K562 (cell line): ENCODE measurements around the gene DDX54. TPM values are rescaled to one million over a fixed set of nuclear protein-coding genes. Genes with fewer than 3 reads are reported as not detected.
A peak's percentile ranks its signal among the peaks of the same experiment; 100 is the strongest.

Experiments used
- ETS2 ChIP-seq: IDR thresholded peaks from 2 replicates; pipeline ENCODE4 v1.6.1; 2016; ENCODE audit warnings: borderline replicate concordance, missing genetic modification characterization, mild to moderate bottlenecking, moderate library complexity, missing compliant biosample characterization; ENCODE audit not compliant: poor library complexity, severe bottlenecking
- NONO ChIP-seq, 2 experiments: fragments of 200-400 bp in 1 of 2; fragments of 450-650 bp in 1 of 2; formaldehyde crosslinking in 1 of 2; IDR thresholded peaks; 2 replicates each; pipeline ENCODE4 v1.6.1; 2017; ENCODE audit warnings: low read depth in 2 of 2, mild to moderate bottlenecking in 2 of 2, moderate library complexity in 2 of 2, low read length in 1 of 2
- SAFB2 ChIP-seq: fragments of 200-400 bp; formaldehyde crosslinking; IDR thresholded peaks from 2 replicates; pipeline ENCODE4 v1.6.1; 2018; ENCODE audit warnings: borderline replicate concordance, low read length, low read depth, moderate library complexity; ENCODE audit not compliant: severe bottlenecking
- SMAD1 ChIP-seq: fragments of 150-350 bp; IDR thresholded peaks from 2 replicates; pipeline ENCODE4 v1.6.1; 2014; ENCODE audit warnings: low read length, low read depth; ENCODE audit not compliant: partially characterized antibody
- SMAD3 ChIP-seq: fragments of 450-650 bp; formaldehyde crosslinking; conservative IDR thresholded peaks from 2 replicates; pipeline ENCODE4 v1.4.0; 2020; ENCODE audit warnings: mild to moderate bottlenecking
- TAF1 ChIP-seq: IDR thresholded peaks from 2 replicates; pipeline ENCODE4 v1.6.1; 2011; ENCODE audit warnings: mild to moderate bottlenecking, low read length, moderate library complexity; ENCODE audit not compliant: insufficient read depth, control insufficient read depth, severe bottlenecking; ENCODE audit errors: extremely low read depth
- THAP12 ChIP-seq: fragments of 250-450 bp; sonication (Bioruptor Pico); IDR thresholded peaks from 2 replicates; pipeline ENCODE4 v1.9.0; 2021; ENCODE audit warnings: mild to moderate bottlenecking, inconsistent platforms
- ZBED1 ChIP-seq: IDR thresholded peaks from 2 replicates; pipeline ENCODE4 v1.6.1; 2014
- ZNF77 ChIP-seq: fragments of 250-450 bp; sonication (Bioruptor Pico); IDR thresholded peaks from 2 replicates; pipeline ENCODE4 v1.5.0; 2020
- polyA plus RNA-seq, 8 experiments: library from polyadenylated mRNA; depleted of rRNA in 4 of 8; stranded (reverse) in 5 of 8; unstranded in 3 of 8; fragments of >200 nt; fragmentation: Nextera tagmentation in 2 of 8; fragmentation: Illumina TruSeq in 1 of 8; extraction: Ambion mirVana in 2 of 8; extraction: Trizol in 1 of 8; gene quantifications; 2 replicates each; pipeline versions ENCODE4 v1.2.1 to v1.2.3, GENCODE V29; 2011 to 2014; ENCODE audit warnings: inconsistent platforms in 1 of 8, missing spikeins in 1 of 8
- total RNA-seq, 7 experiments: library from RNA; depleted of rRNA in 6 of 7; stranded (reverse); fragments of >200 nt in 6 of 7; fragmentation: Illumina TruSeq in 2 of 7; extraction: Trizol in 2 of 7; gene quantifications; 2 replicates each; pipeline versions ENCODE4 v1.2.1 to v1.2.3, GENCODE V29; 2011 to 2021; ENCODE audit warnings: low replicate concordance in 1 of 7
- TF ChIP-seq, protein P1 (sequence below): fragments of 250-450 bp; sonication (Bioruptor Pico); IDR thresholded peaks from 2 replicates; pipeline ENCODE4 v1.8.0; 2021; ENCODE audit warnings: borderline replicate concordance, mild to moderate bottlenecking, moderate library complexity; ENCODE audit not compliant: poor library complexity, severe bottlenecking
- TF ChIP-seq, protein P2 (sequence below): fragments of 250-450 bp; sonication (Bioruptor Pico); IDR thresholded peaks from 2 replicates; pipeline ENCODE4 v1.8.0; 2022; ENCODE audit warnings: moderate library complexity, mild to moderate bottlenecking, inconsistent platforms
- TF ChIP-seq, protein P3 (sequence below): fragments of 450-650 bp; IDR thresholded peaks from 2 replicates; pipeline ENCODE4 v1.6.1; 2017; ENCODE audit warnings: mild to moderate bottlenecking, moderate library complexity
- TF ChIP-seq, protein P4 (sequence below): sonication (generic); formaldehyde crosslinking; IDR thresholded peaks from 2 replicates; pipeline ENCODE4 v1.8.0; 2023; ENCODE audit warnings: missing genetic modification reagents, mild to moderate bottlenecking, borderline replicate concordance

Gene DDX54
- total and polyA plus RNA-seq, 9 of the 15 experiments (the other 6 are each of a cell fraction or from before 2014, with no cell fraction given) = 1.4 to 135 (median 51.4) TPM

GRCh38 chr12:113152835-113153814 lies 32.2 kb downstream of the DDX54 start (continued):
- no peak for TF ChIP-seq NONO (IDR thresholded peaks at IDR 0.05; ENCODE audit: low read depth in 2 of 2, low read length in 1 of 2)
- TF ChIP-seq, protein P1, sequence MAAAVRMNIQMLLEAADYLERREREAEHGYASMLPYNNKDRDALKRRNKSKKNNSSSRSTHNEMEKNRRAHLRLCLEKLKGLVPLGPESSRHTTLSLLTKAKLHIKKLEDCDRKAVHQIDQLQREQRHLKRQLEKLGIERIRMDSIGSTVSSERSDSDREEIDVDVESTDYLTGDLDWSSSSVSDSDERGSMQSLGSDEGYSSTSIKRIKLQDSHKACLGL (CRISPR knock-in tag) = no peak
- TF ChIP-seq, protein P2, sequence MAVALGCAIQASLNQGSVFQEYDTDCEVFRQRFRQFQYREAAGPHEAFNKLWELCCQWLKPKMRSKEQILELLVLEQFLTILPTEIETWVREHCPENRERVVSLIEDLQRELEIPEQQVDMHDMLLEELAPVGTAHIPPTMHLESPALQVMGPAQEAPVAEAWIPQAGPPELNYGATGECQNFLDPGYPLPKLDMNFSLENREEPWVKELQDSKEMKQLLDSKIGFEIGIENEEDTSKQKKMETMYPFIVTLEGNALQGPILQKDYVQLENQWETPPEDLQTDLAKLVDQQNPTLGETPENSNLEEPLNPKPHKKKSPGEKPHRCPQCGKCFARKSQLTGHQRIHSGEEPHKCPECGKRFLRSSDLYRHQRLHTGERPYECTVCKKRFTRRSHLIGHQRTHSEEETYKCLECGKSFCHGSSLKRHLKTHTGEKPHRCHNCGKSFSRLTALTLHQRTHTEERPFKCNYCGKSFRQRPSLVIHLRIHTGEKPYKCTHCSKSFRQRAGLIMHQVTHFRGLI (CRISPR knock-in tag) = no peak
- no peak for TF ChIP-seq SMAD3 (CRISPR knock-in tag)
- TF ChIP-seq ZBED1 = no peak
- TF ChIP-seq SMAD1 = no peak
- TF ChIP-seq SAFB2 = no peak
- TF ChIP-seq ZNF77 = no peak
- no peak for TF ChIP-seq THAP12 (CRISPR knock-in tag)
- TF ChIP-seq, protein P3, sequence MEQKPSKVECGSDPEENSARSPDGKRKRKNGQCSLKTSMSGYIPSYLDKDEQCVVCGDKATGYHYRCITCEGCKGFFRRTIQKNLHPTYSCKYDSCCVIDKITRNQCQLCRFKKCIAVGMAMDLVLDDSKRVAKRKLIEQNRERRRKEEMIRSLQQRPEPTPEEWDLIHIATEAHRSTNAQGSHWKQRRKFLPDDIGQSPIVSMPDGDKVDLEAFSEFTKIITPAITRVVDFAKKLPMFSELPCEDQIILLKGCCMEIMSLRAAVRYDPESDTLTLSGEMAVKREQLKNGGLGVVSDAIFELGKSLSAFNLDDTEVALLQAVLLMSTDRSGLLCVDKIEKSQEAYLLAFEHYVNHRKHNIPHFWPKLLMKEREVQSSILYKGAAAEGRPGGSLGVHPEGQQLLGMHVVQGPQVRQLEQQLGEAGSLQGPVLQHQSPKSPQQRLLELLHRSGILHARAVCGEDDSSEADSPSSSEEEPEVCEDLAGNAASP = no peak
- TF ChIP-seq, protein P4, sequence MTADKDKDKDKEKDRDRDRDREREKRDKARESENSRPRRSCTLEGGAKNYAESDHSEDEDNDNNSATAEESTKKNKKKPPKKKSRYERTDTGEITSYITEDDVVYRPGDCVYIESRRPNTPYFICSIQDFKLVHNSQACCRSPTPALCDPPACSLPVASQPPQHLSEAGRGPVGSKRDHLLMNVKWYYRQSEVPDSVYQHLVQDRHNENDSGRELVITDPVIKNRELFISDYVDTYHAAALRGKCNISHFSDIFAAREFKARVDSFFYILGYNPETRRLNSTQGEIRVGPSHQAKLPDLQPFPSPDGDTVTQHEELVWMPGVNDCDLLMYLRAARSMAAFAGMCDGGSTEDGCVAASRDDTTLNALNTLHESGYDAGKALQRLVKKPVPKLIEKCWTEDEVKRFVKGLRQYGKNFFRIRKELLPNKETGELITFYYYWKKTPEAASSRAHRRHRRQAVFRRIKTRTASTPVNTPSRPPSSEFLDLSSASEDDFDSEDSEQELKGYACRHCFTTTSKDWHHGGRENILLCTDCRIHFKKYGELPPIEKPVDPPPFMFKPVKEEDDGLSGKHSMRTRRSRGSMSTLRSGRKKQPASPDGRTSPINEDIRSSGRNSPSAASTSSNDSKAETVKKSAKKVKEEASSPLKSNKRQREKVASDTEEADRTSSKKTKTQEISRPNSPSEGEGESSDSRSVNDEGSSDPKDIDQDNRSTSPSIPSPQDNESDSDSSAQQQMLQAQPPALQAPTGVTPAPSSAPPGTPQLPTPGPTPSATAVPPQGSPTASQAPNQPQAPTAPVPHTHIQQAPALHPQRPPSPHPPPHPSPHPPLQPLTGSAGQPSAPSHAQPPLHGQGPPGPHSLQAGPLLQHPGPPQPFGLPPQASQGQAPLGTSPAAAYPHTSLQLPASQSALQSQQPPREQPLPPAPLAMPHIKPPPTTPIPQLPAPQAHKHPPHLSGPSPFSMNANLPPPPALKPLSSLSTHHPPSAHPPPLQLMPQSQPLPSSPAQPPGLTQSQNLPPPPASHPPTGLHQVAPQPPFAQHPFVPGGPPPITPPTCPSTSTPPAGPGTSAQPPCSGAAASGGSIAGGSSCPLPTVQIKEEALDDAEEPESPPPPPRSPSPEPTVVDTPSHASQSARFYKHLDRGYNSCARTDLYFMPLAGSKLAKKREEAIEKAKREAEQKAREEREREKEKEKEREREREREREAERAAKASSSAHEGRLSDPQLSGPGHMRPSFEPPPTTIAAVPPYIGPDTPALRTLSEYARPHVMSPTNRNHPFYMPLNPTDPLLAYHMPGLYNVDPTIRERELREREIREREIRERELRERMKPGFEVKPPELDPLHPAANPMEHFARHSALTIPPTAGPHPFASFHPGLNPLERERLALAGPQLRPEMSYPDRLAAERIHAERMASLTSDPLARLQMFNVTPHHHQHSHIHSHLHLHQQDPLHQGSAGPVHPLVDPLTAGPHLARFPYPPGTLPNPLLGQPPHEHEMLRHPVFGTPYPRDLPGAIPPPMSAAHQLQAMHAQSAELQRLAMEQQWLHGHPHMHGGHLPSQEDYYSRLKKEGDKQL (CRISPR knock-in tag) = peak; percentile 98; the same call in 1 of the 2 replicates
- TF ChIP-seq ETS2 (tag) = no peak
- TF ChIP-seq TAF1 = no peak
